Endothelial cell of umbilical vein (primary cell): ENCODE results near the gene FMC1. TPM values are rescaled to one million over a fixed set of nuclear protein-coding genes. Genes with fewer than 3 reads are reported as not detected.

Experiments
- BruUV-seq: library from RNA; stranded (reverse); fragments of 400-500 nt; replicated peaks from 2 replicates; lab custom pipeline; 2021; lab: Mats Ljungman, UMichigan
- CTCF ChIA-PET: fragments of 300-600, 350-600 bp; sonication (Branson Sonifier 250); formaldehyde crosslinking; loops from one replicate; lab custom pipeline; 2021; ENCODE audit warnings: antibody characterized with exemption, inconsistent platforms; lab: Charles Lee
- POLR2A ChIA-PET: fragments of 300-600, 350-600 bp; sonication (Branson Sonifier 250); formaldehyde crosslinking; loops from one replicate; lab custom pipeline; 2021; ENCODE audit warnings: antibody characterized with exemption, inconsistent platforms; lab: Charles Lee
- DNase-seq: peaks from one replicate; pipeline ENCODE4 v3.0.0-alpha.2; 2011; ENCODE audit warnings: low read depth, low spot score
- FAIRE-seq: peaks from 2 replicates; lab custom pipeline; 2011; peaks lifted over from hg19 to GRCh38; lab: Jason Lieb, UNC
- H2AFZ ChIP-seq: 2 replicates; pipeline ENCODE4 v1.6.0; 2012; ENCODE audit warnings: low read depth, low read length, control low read depth, inconsistent platforms
- H3K27ac ChIP-seq: 2 replicates; pipeline ENCODE4 v1.5.1; 2011; ENCODE audit warnings: low read depth, mild to moderate bottlenecking, control low read depth, low read length, moderate library complexity; ENCODE audit not compliant: insufficient read depth
- H3K27me3 ChIP-seq, 2 experiments: 2 replicates each; pipeline versions ENCODE4 v1.6.0 to v1.6.1; 2011; ENCODE audit warnings: low read length in 2 of 2, mixed read lengths in 1 of 2; ENCODE audit not compliant: control insufficient read depth in 2 of 2, insufficient read depth in 2 of 2
- H3K36me3 ChIP-seq, 2 experiments: 2 replicates in 1 of 2; 3 replicates in 1 of 2; pipeline ENCODE4 v1.5.1; 2011; ENCODE audit warnings: low read length in 2 of 2, mild to moderate bottlenecking in 1 of 2, moderate library complexity in 1 of 2; ENCODE audit not compliant: control insufficient read depth in 2 of 2, insufficient read depth in 2 of 2; ENCODE audit errors: extremely low read depth in 1 of 2
- H3K4me1 ChIP-seq: 3 replicates; pipeline ENCODE4 v1.5.1; 2011; ENCODE audit warnings: mild to moderate bottlenecking, low read length; ENCODE audit not compliant: control insufficient read depth, insufficient read depth; ENCODE audit errors: extremely low read depth
- H3K4me2 ChIP-seq: 2 replicates; pipeline ENCODE4 v1.6.1; 2011; ENCODE audit warnings: low read length, control low read depth, mixed read lengths; ENCODE audit not compliant: insufficient read depth
- H3K4me3 ChIP-seq, 3 experiments: fragments of 200-600 bp in 1 of 3; sonication (generic), shearing (Covaris generic) in 1 of 3; replicated peaks in 1 of 3; 2 replicates each; pipeline ENCODE4 v1.5.1; 2011 to 2016; ENCODE audit warnings: control low read depth in 3 of 3, low read length in 3 of 3, mild to moderate bottlenecking in 2 of 3, inconsistent platforms in 1 of 3, low read depth in 1 of 3, moderate library complexity in 1 of 3; ENCODE audit not compliant: insufficient read depth in 1 of 3
- H3K79me2 ChIP-seq: 2 replicates; pipeline ENCODE4 v1.6.0; 2012; ENCODE audit warnings: low read length, inconsistent platforms; ENCODE audit not compliant: control insufficient read depth, insufficient read depth
- H3K9ac ChIP-seq: replicated peaks from 2 replicates; pipeline ENCODE3; 2011; ENCODE audit warnings: low read length, control low read depth; ENCODE audit not compliant: insufficient read depth; ENCODE audit errors: extremely low read depth
- H3K9me1 ChIP-seq: replicated peaks from 3 replicates; pipeline ENCODE4 v1.6.0; 2011; ENCODE audit warnings: mild to moderate bottlenecking, low read length; ENCODE audit not compliant: control insufficient read depth, insufficient read depth; ENCODE audit errors: extremely low read depth
- H3K9me3 ChIP-seq: replicated peaks from 2 replicates; pipeline ENCODE4 v1.5.1; 2012; ENCODE audit warnings: low read length, inconsistent platforms; ENCODE audit not compliant: control insufficient read depth, insufficient read depth
- H4K20me1 ChIP-seq: replicated peaks from 2 replicates; pipeline ENCODE3; 2011; ENCODE audit warnings: mild to moderate bottlenecking, low read length; ENCODE audit not compliant: control insufficient read depth, insufficient read depth; ENCODE audit errors: extremely low read depth
- CTCF ChIP-seq, 2 donors: IDR thresholded peaks; 1 replicate in 1 of 2; 2 replicates in 1 of 2; pipeline ENCODE4 v1.5.1; 2011; ENCODE audit warnings: low read length in 2 of 2, mild to moderate bottlenecking in 2 of 2, moderate library complexity in 2 of 2, control low read depth in 1 of 2, inconsistent platforms in 1 of 2, low read depth in 1 of 2; ENCODE audit not compliant: insufficient read depth in 1 of 2; ENCODE audit errors: extremely low read depth in 1 of 2
- EZH2 ChIP-seq: IDR thresholded peaks from 2 replicates; pipeline ENCODE4 v1.6.1; 2012; ENCODE audit warnings: borderline replicate concordance, low read depth, mild to moderate bottlenecking, moderate library complexity, low read length, inconsistent platforms; ENCODE audit not compliant: severe bottlenecking
- FOS ChIP-seq: IDR thresholded peaks from 2 replicates; pipeline ENCODE4 v1.6.1; 2011; ENCODE audit warnings: mild to moderate bottlenecking, low read length, moderate library complexity, borderline replicate concordance; ENCODE audit not compliant: insufficient read depth
- GATA2 ChIP-seq: IDR thresholded peaks from 2 replicates; pipeline ENCODE4 v1.7.0; 2011; ENCODE audit warnings: low read depth, mild to moderate bottlenecking, moderate library complexity, mixed read lengths, low read length; ENCODE audit not compliant: insufficient read length, insufficient read depth
- JUN ChIP-seq: IDR thresholded peaks from 2 replicates; pipeline ENCODE4 v1.6.1; 2011; ENCODE audit warnings: borderline replicate concordance, low read depth; ENCODE audit not compliant: insufficient read length, insufficient read depth
- MAX ChIP-seq: IDR thresholded peaks from 2 replicates; pipeline ENCODE4 v1.6.1; 2011; ENCODE audit not compliant: insufficient read depth, insufficient read length
- MYC ChIP-seq: IDR thresholded peaks from one replicate; pipeline ENCODE4 v1.6.1; 2011; ENCODE audit warnings: mild to moderate bottlenecking, low read depth, low read length
- POLR2A ChIP-seq: IDR thresholded peaks from 2 replicates; pipeline ENCODE4 v1.6.1; 2012; ENCODE audit warnings: low read depth, mild to moderate bottlenecking, control low read depth, low read length
- POLR2AphosphoS5 ChIP-seq: IDR thresholded peaks from 2 replicates; pipeline ENCODE4 v1.6.1; 2012; ENCODE audit warnings: low read depth, mild to moderate bottlenecking, control low read depth, low read length, moderate library complexity; ENCODE audit not compliant: insufficient read depth
- dilution Hi-C: fragments of 300-500 bp; cut with MboI; formaldehyde crosslinking; loops from one replicate; pipeline ENCODE4 v1.15.0; 2019; ENCODE audit warnings: low sequenced_read_pairs; ENCODE audit not compliant: extremely low pct_ligation_motif_present
- intact Hi-C: fragments of 100-400 bp; cut with micrococcal nuclease; formaldehyde crosslinking; loops from one replicate; pipeline ENCODE4 v1.10.0; 2022
- polyA plus RNA-seq, 4 experiments: library from polyadenylated mRNA; depleted of rRNA in 3 of 4; stranded (reverse) in 3 of 4; unstranded in 1 of 4; fragments of >200 nt; gene quantifications; 2 replicates each; pipeline versions ENCODE4 v1.2.1 to v1.2.3, GENCODE V29; 2011 to 2012; ENCODE audit warnings: missing spikeins in 1 of 4
- total RNA-seq: library from RNA; stranded (reverse); gene quantifications from 2 replicates; pipeline ENCODE4 v1.2.3, GENCODE V29; 2021

The FMC1 gene
- total and polyA plus RNA-seq, 2 donors (not counting 3 experiments of a cell fraction or from before 2014, with no cell fraction given), result 10.7 to 23.5 TPM

GRCh38 chr7:139340808-139341057 lies 404 bp upstream of the FMC1 start:
- intact Hi-C loops, result loop anchor here (1.0 to 5.0 kb wide), 6 partner anchors 19 to 323 kb away; partner anchors contain the start of genes LUC7L2, UBN2, ZC3HAV1 and ZC3HAV1L
- ChIA-PET CTCF (interaction anchor here (0.7 to 1.7 kb wide), 7 partner anchors 14 to 266 kb away, joined by 3 to 15 read pairs (median 5); partner anchors contain the start of gene LUC7L2), POLR2A (interaction anchor here (1.6 kb wide), 1 partner anchor 19 kb away, joined by 5 read pairs; the partner anchor contains the start of gene LUC7L2)
- Histone ChIP-seq H3K9me3 (no peaks in the 10 kb centered on the region), H3K4me2 (peak overlapping the region; percentile 81), H3K27me3 (no peaks in the 10 kb centered on the region), H3K4me1 (peaks cover 5% of the 10 kb centered on the region), H3K79me2 (peaks cover 18% of the 10 kb centered on the region), H3K9me1 (no peaks in the 10 kb centered on the region), H3K36me3 (peaks cover 0 to 3% of the 10 kb centered on the region in 2 experiments), H3K27ac (peak overlapping the region; percentile 93), H4K20me1 (no peaks in the 10 kb centered on the region), H3K4me3 (peak overlapping the region; percentile 49 to 97 (median 71)), H2AFZ (peak overlapping the region; percentile 76), H3K9ac (peak overlapping the region; percentile 97)
- no peak for DNase-seq
- BruUV-seq, result no TSS peak
- peak; percentile 20 for TF ChIP-seq POLR2A
- no peak for TF ChIP-seq JUN
- no peak for FAIRE-seq
- dilution Hi-C loops, result no loop called here

GRCh38 chr7:139341776-139342226 lies 664 bp downstream of the FMC1 start:
- BruUV-seq, result TSS peak; percentile 53
- H3K36me3 ChIP-seq, result peaks cover 3 to 5% of the 10 kb centered on the region in 2 experiments
- H3K4me1 ChIP-seq, result peaks cover 5% of the 10 kb centered on the region
- peak overlapping the region; percentile 97 for H3K9ac ChIP-seq
- H3K27me3 ChIP-seq, result no peaks in the 10 kb centered on the region
- H3K79me2 ChIP-seq, result peaks cover 18% of the 10 kb centered on the region
- H4K20me1 ChIP-seq, result no peaks in the 10 kb centered on the region
- peak overlapping the region; percentile 93 for H3K27ac ChIP-seq
- ChIA-PET POLR2A (no interaction called here), CTCF (no interaction called here)
- no peaks in the 10 kb centered on the region for H3K9me3 ChIP-seq
- peak overlapping the region; percentile 81 for H3K4me2 ChIP-seq
- H3K9me1 ChIP-seq, result no peaks in the 10 kb centered on the region
- peak overlapping the region; percentile 20 for H2AFZ ChIP-seq
- intact Hi-C loops (loop anchor here (5.0 kb wide), 1 partner anchor 304 kb away; the partner anchor contains the start of gene ZC3HAV1L), dilution Hi-C loops (no loop called here)
- FAIRE-seq (peak; percentile 88), DNase-seq (no peak)
- no peak for TF ChIP-seq CTCF (IDR thresholded peaks at IDR 0.05; ENCODE audit: extremely low read depth in 1 of 2, insufficient read depth in 1 of 2, low read depth in 1 of 2, low read length in 2 of 2)
- TF ChIP-seq POLR2AphosphoS5, result no peak
- no peak for TF ChIP-seq MYC
- no peak for TF ChIP-seq MAX
- TF ChIP-seq JUN, result no peak
- TF ChIP-seq EZH2, result no peak
- no peak for TF ChIP-seq GATA2
- TF ChIP-seq POLR2A, result no peak
- TF ChIP-seq FOS, result no peak
- peak overlapping the region; percentile 49 to 97 (median 71) for H3K4me3 ChIP-seq
